Endothelial cell of umbilical vein (primary cell): ENCODE data around the gene HHIP. TPM values are rescaled to one million over a fixed set of nuclear protein-coding genes. Genes with fewer than 3 reads are reported as not detected.

Experiments
- BruUV-seq: library from RNA; stranded (reverse); fragments of 400-500 nt; replicated peaks from 2 replicates; lab custom pipeline; 2021; lab: Mats Ljungman, UMichigan
- CTCF ChIA-PET: fragments of 300-600, 350-600 bp; sonication (Branson Sonifier 250); formaldehyde crosslinking; loops from one replicate; lab custom pipeline; 2021; ENCODE audit warnings: antibody characterized with exemption, inconsistent platforms; lab: Charles Lee
- POLR2A ChIA-PET: fragments of 300-600, 350-600 bp; sonication (Branson Sonifier 250); formaldehyde crosslinking; loops from one replicate; lab custom pipeline; 2021; ENCODE audit warnings: antibody characterized with exemption, inconsistent platforms; lab: Charles Lee
- DNase-seq: peaks from one replicate; pipeline ENCODE4 v3.0.0-alpha.2; 2011; ENCODE audit warnings: low read depth, low spot score
- FAIRE-seq: peaks from 2 replicates; lab custom pipeline; 2011; peaks lifted over from hg19 to GRCh38; lab: Jason Lieb, UNC
- H2AFZ ChIP-seq: 2 replicates; pipeline ENCODE4 v1.6.0; 2012; ENCODE audit warnings: low read depth, low read length, control low read depth, inconsistent platforms
- H3K27ac ChIP-seq: 2 replicates; pipeline ENCODE4 v1.5.1; 2011; ENCODE audit warnings: low read depth, mild to moderate bottlenecking, control low read depth, low read length, moderate library complexity; ENCODE audit not compliant: insufficient read depth
- H3K27me3 ChIP-seq, 2 experiments: 2 replicates each; pipeline versions ENCODE4 v1.6.0 to v1.6.1; 2011; ENCODE audit warnings: low read length in 2 of 2, mixed read lengths in 1 of 2; ENCODE audit not compliant: control insufficient read depth in 2 of 2, insufficient read depth in 2 of 2
- H3K36me3 ChIP-seq, 2 experiments: 2 replicates in 1 of 2; 3 replicates in 1 of 2; pipeline ENCODE4 v1.5.1; 2011; ENCODE audit warnings: low read length in 2 of 2, mild to moderate bottlenecking in 1 of 2, moderate library complexity in 1 of 2; ENCODE audit not compliant: control insufficient read depth in 2 of 2, insufficient read depth in 2 of 2; ENCODE audit errors: extremely low read depth in 1 of 2
- H3K4me1 ChIP-seq: 3 replicates; pipeline ENCODE4 v1.5.1; 2011; ENCODE audit warnings: mild to moderate bottlenecking, low read length; ENCODE audit not compliant: control insufficient read depth, insufficient read depth; ENCODE audit errors: extremely low read depth
- H3K4me2 ChIP-seq: 2 replicates; pipeline ENCODE4 v1.6.1; 2011; ENCODE audit warnings: low read length, control low read depth, mixed read lengths; ENCODE audit not compliant: insufficient read depth
- H3K4me3 ChIP-seq, 3 experiments: fragments of 200-600 bp in 1 of 3; sonication (generic), shearing (Covaris generic) in 1 of 3; replicated peaks in 1 of 3; 2 replicates each; pipeline ENCODE4 v1.5.1; 2011 to 2016; ENCODE audit warnings: control low read depth in 3 of 3, low read length in 3 of 3, mild to moderate bottlenecking in 2 of 3, inconsistent platforms in 1 of 3, low read depth in 1 of 3, moderate library complexity in 1 of 3; ENCODE audit not compliant: insufficient read depth in 1 of 3
- H3K79me2 ChIP-seq: 2 replicates; pipeline ENCODE4 v1.6.0; 2012; ENCODE audit warnings: low read length, inconsistent platforms; ENCODE audit not compliant: control insufficient read depth, insufficient read depth
- H3K9ac ChIP-seq: replicated peaks from 2 replicates; pipeline ENCODE3; 2011; ENCODE audit warnings: low read length, control low read depth; ENCODE audit not compliant: insufficient read depth; ENCODE audit errors: extremely low read depth
- H3K9me1 ChIP-seq: replicated peaks from 3 replicates; pipeline ENCODE4 v1.6.0; 2011; ENCODE audit warnings: mild to moderate bottlenecking, low read length; ENCODE audit not compliant: control insufficient read depth, insufficient read depth; ENCODE audit errors: extremely low read depth
- H3K9me3 ChIP-seq: replicated peaks from 2 replicates; pipeline ENCODE4 v1.5.1; 2012; ENCODE audit warnings: low read length, inconsistent platforms; ENCODE audit not compliant: control insufficient read depth, insufficient read depth
- H4K20me1 ChIP-seq: replicated peaks from 2 replicates; pipeline ENCODE3; 2011; ENCODE audit warnings: mild to moderate bottlenecking, low read length; ENCODE audit not compliant: control insufficient read depth, insufficient read depth; ENCODE audit errors: extremely low read depth
- CTCF ChIP-seq, 2 donors: IDR thresholded peaks; 1 replicate in 1 of 2; 2 replicates in 1 of 2; pipeline ENCODE4 v1.5.1; 2011; ENCODE audit warnings: low read length in 2 of 2, mild to moderate bottlenecking in 2 of 2, moderate library complexity in 2 of 2, control low read depth in 1 of 2, inconsistent platforms in 1 of 2, low read depth in 1 of 2; ENCODE audit not compliant: insufficient read depth in 1 of 2; ENCODE audit errors: extremely low read depth in 1 of 2
- EZH2 ChIP-seq: IDR thresholded peaks from 2 replicates; pipeline ENCODE4 v1.6.1; 2012; ENCODE audit warnings: borderline replicate concordance, low read depth, mild to moderate bottlenecking, moderate library complexity, low read length, inconsistent platforms; ENCODE audit not compliant: severe bottlenecking
- FOS ChIP-seq: IDR thresholded peaks from 2 replicates; pipeline ENCODE4 v1.6.1; 2011; ENCODE audit warnings: mild to moderate bottlenecking, low read length, moderate library complexity, borderline replicate concordance; ENCODE audit not compliant: insufficient read depth
- JUN ChIP-seq: IDR thresholded peaks from 2 replicates; pipeline ENCODE4 v1.6.1; 2011; ENCODE audit warnings: borderline replicate concordance, low read depth; ENCODE audit not compliant: insufficient read length, insufficient read depth
- MAX ChIP-seq: IDR thresholded peaks from 2 replicates; pipeline ENCODE4 v1.6.1; 2011; ENCODE audit not compliant: insufficient read depth, insufficient read length
- MYC ChIP-seq: IDR thresholded peaks from one replicate; pipeline ENCODE4 v1.6.1; 2011; ENCODE audit warnings: mild to moderate bottlenecking, low read depth, low read length
- POLR2A ChIP-seq: IDR thresholded peaks from 2 replicates; pipeline ENCODE4 v1.6.1; 2012; ENCODE audit warnings: low read depth, mild to moderate bottlenecking, control low read depth, low read length
- POLR2AphosphoS5 ChIP-seq: IDR thresholded peaks from 2 replicates; pipeline ENCODE4 v1.6.1; 2012; ENCODE audit warnings: low read depth, mild to moderate bottlenecking, control low read depth, low read length, moderate library complexity; ENCODE audit not compliant: insufficient read depth
- dilution Hi-C: fragments of 300-500 bp; cut with MboI; formaldehyde crosslinking; loops from one replicate; pipeline ENCODE4 v1.15.0; 2019; ENCODE audit warnings: low sequenced_read_pairs; ENCODE audit not compliant: extremely low pct_ligation_motif_present
- intact Hi-C: fragments of 100-400 bp; cut with micrococcal nuclease; formaldehyde crosslinking; loops from one replicate; pipeline ENCODE4 v1.10.0; 2022
- polyA plus RNA-seq, 4 experiments: library from polyadenylated mRNA; depleted of rRNA in 3 of 4; stranded (reverse) in 3 of 4; unstranded in 1 of 4; fragments of >200 nt; gene quantifications; 2 replicates each; pipeline versions ENCODE4 v1.2.1 to v1.2.3, GENCODE V29; 2011 to 2012; ENCODE audit warnings: missing spikeins in 1 of 4
- total RNA-seq: library from RNA; stranded (reverse); gene quantifications from 2 replicates; pipeline ENCODE4 v1.2.3, GENCODE V29; 2021

HHIP gene
- total and polyA plus RNA-seq, 2 donors (not counting 3 experiments of a cell fraction or from before 2014, with no cell fraction given), result 239 to 971 TPM

GRCh38 chr4:144712775-144713174, 66.8 kb downstream of the HHIP start:
- ChIA-PET POLR2A (no interaction called here), CTCF (interaction anchor here (0.6 to 1.8 kb wide), 2 partner anchors 349 to 433 kb away, joined by 4 to 5 read pairs; no protein-coding TSS in a partner anchor)
- Histone ChIP-seq H3K27ac (peak overlapping the region; percentile 37), H3K9me3 (no peaks in the 10 kb centered on the region), H3K9me1 (no peaks in the 10 kb centered on the region), H3K4me3 (no peak overlapping the region), H3K79me2 (peaks cover 22% of the 10 kb centered on the region), H3K4me1 (peaks cover 40% of the 10 kb centered on the region), H2AFZ (no peak overlapping the region), H3K9ac (peak overlapping the region; percentile 17), H3K27me3 (no peaks in the 10 kb centered on the region), H4K20me1 (no peaks in the 10 kb centered on the region), H3K4me2 (no peak overlapping the region), H3K36me3 (peaks cover 20 to 70% of the 10 kb centered on the region in 2 experiments)
- dilution Hi-C loops (no loop called here), intact Hi-C loops (no loop called here)
- no peak for DNase-seq
- TF ChIP-seq EZH2, result no peak
- no peak for TF ChIP-seq CTCF (IDR thresholded peaks at IDR 0.05; ENCODE audit: extremely low read depth in 1 of 2, insufficient read depth in 1 of 2, low read depth in 1 of 2, low read length in 2 of 2)
- TF ChIP-seq POLR2AphosphoS5, result no peak
- no peak for FAIRE-seq
- BruUV-seq, result no TSS peak

- DNase-seq, result no peak
- peak overlapping the region; percentile 3 for H3K27ac ChIP-seq
- CTCF ChIA-PET, result no interaction called here
- dilution Hi-C loops (no loop called here), intact Hi-C loops (no loop called here)
- H3K9me3 ChIP-seq, result no peaks in the 10 kb centered on the region
- H3K4me2 ChIP-seq, result no peak overlapping the region
- POLR2A ChIA-PET, result no interaction called here
- no peak overlapping the region for H3K4me3 ChIP-seq
- BruUV-seq, result no TSS peak
- no peak overlapping the region for H2AFZ ChIP-seq
- no peaks in the 10 kb centered on the region for H3K9me1 ChIP-seq
- no peak for FAIRE-seq
- no peaks in the 10 kb centered on the region for H3K27me3 ChIP-seq
- peaks cover 26% of the 10 kb centered on the region for H3K4me1 ChIP-seq
- no peak overlapping the region for H3K9ac ChIP-seq
- peaks cover 19% of the 10 kb centered on the region for H3K79me2 ChIP-seq
- H3K36me3 ChIP-seq, result peaks cover 24 to 72% of the 10 kb centered on the region in 2 experiments
- no peaks in the 10 kb centered on the region for H4K20me1 ChIP-seq
- TF ChIP-seq MYC (no peak), FOS (no peak), JUN (no peak), POLR2A (no peak), CTCF (IDR thresholded peaks at IDR 0.05; ENCODE audit: extremely low read depth in 1 of 2, insufficient read depth in 1 of 2, low read depth in 1 of 2, low read length in 2 of 2) (no peak), MAX (no peak), POLR2AphosphoS5 (peak; percentile 14)
Observed at GRCh38 chr4:144714166-144714565, 68.2 kb downstream of the HHIP start.
